K562 (cell line): ENCODE data around the gene NUP62. TPM values are rescaled to one million over a fixed set of nuclear protein-coding genes. Genes with fewer than 3 reads are reported as not detected.

Source experiments
- C11orf30 ChIP-seq: fragments of 450-650 bp; IDR thresholded peaks from 2 replicates; pipeline ENCODE4 v1.6.1; 2016; ENCODE audit warnings: low read depth, mild to moderate bottlenecking
- CBFA2T3 ChIP-seq: fragments of 450-650 bp; IDR thresholded peaks from 2 replicates; pipeline ENCODE4 v1.6.1; 2017
- CREBBP ChIP-seq: IDR thresholded peaks from one replicate; pipeline ENCODE4 v1.6.1; 2012; ENCODE audit warnings: low read depth, mild to moderate bottlenecking, control low read depth, inconsistent platforms, low read length
- EP300 ChIP-seq: IDR thresholded peaks from 2 replicates; pipeline ENCODE4 v1.6.1; 2012; ENCODE audit warnings: low read length, improper control_type of control experiment
- EZH2 ChIP-seq: IDR thresholded peaks from 2 replicates; pipeline ENCODE4 v1.6.1; 2012; ENCODE audit warnings: low read depth, mild to moderate bottlenecking, inconsistent platforms, low read length, borderline replicate concordance
- FOXP1 ChIP-seq: sonication (generic); formaldehyde crosslinking; IDR thresholded peaks from 2 replicates; pipeline ENCODE4 v1.8.0; 2022; ENCODE audit warnings: mild to moderate bottlenecking, missing genetic modification reagents
- GABPB1 ChIP-seq: sonication (generic); formaldehyde crosslinking; IDR thresholded peaks from 2 replicates; pipeline ENCODE4 v1.8.0; 2022; ENCODE audit warnings: mild to moderate bottlenecking, missing genetic modification reagents
- HDAC2 ChIP-seq: fragments of 450-650 bp; IDR thresholded peaks from 2 replicates; pipeline ENCODE4 v1.6.1; 2016; ENCODE audit warnings: mild to moderate bottlenecking
- HNRNPLL ChIP-seq: fragments of 200-400 bp; formaldehyde crosslinking; IDR thresholded peaks from 2 replicates; pipeline ENCODE4 v1.6.1; 2017; ENCODE audit warnings: low read length, low read depth, mild to moderate bottlenecking; ENCODE audit not compliant: poor library complexity, severe bottlenecking
- MCM7 ChIP-seq, 2 experiments: fragments of 450-650 bp; IDR thresholded peaks; 2 replicates each; pipeline ENCODE4 v1.6.1; 2016 to 2018
- PHF21A ChIP-seq: fragments of 450-650 bp; IDR thresholded peaks from 2 replicates; pipeline ENCODE4 v1.6.1; 2017; ENCODE audit warnings: low read depth, borderline replicate concordance
- POLR2B ChIP-seq: fragments of 450-650 bp; IDR thresholded peaks from 2 replicates; pipeline ENCODE4 v1.6.1; 2018; ENCODE audit warnings: low read depth; ENCODE audit not compliant: partially characterized antibody
- RBFOX2 ChIP-seq: fragments of 200-400 bp; formaldehyde crosslinking; IDR thresholded peaks from 2 replicates; pipeline ENCODE4 v1.6.1; 2017; ENCODE audit warnings: low read depth, mild to moderate bottlenecking, low read length, moderate library complexity
- SIX5 ChIP-seq, 2 experiments: IDR thresholded peaks; 2 replicates each; pipeline ENCODE4 v1.6.1; 2011; ENCODE audit warnings: low read length in 2 of 2, borderline replicate concordance in 1 of 2, low read depth in 1 of 2, mild to moderate bottlenecking in 1 of 2, moderate library complexity in 1 of 2; ENCODE audit not compliant: insufficient read depth in 1 of 2
- STAG1 ChIP-seq: sonication (generic); formaldehyde crosslinking; IDR thresholded peaks from 2 replicates; pipeline ENCODE4 v1.5.0; 2020; ENCODE audit warnings: missing genetic modification reagents, borderline replicate concordance
- TEAD2 ChIP-seq: fragments of 450-650 bp; IDR thresholded peaks from 2 replicates; pipeline ENCODE4 v1.6.1; 2016; ENCODE audit warnings: missing genetic modification characterization, control low read depth, missing compliant biosample characterization
- polyA plus RNA-seq, 8 experiments: library from polyadenylated mRNA; depleted of rRNA in 4 of 8; stranded (reverse) in 5 of 8; unstranded in 3 of 8; fragments of >200 nt; fragmentation: Nextera tagmentation in 2 of 8; fragmentation: Illumina TruSeq in 1 of 8; extraction: Ambion mirVana in 2 of 8; extraction: Trizol in 1 of 8; gene quantifications; 2 replicates each; pipeline versions ENCODE4 v1.2.1 to v1.2.3, GENCODE V29; 2011 to 2014; ENCODE audit warnings: inconsistent platforms in 1 of 8, missing spikeins in 1 of 8
- total RNA-seq, 7 experiments: library from RNA; depleted of rRNA in 6 of 7; stranded (reverse); fragments of >200 nt in 6 of 7; fragmentation: Illumina TruSeq in 2 of 7; extraction: Trizol in 2 of 7; gene quantifications; 2 replicates each; pipeline versions ENCODE4 v1.2.1 to v1.2.3, GENCODE V29; 2011 to 2021; ENCODE audit warnings: low replicate concordance in 1 of 7
- TF ChIP-seq, protein P1 (sequence below): fragments of 200-400 bp; formaldehyde crosslinking; IDR thresholded peaks from 2 replicates; pipeline ENCODE4 v1.6.1; 2017; ENCODE audit warnings: mild to moderate bottlenecking, low read depth, low read length, moderate library complexity
- TF ChIP-seq, protein P2 (sequence below): sonication (generic); formaldehyde crosslinking; IDR thresholded peaks from 2 replicates; pipeline ENCODE4 v1.8.0; 2023; ENCODE audit warnings: missing genetic modification reagents, mild to moderate bottlenecking, borderline replicate concordance
- TF ChIP-seq, protein P3 (sequence below): sonication (generic); formaldehyde crosslinking; IDR thresholded peaks from 2 replicates; pipeline ENCODE4 v1.5.0; 2020; ENCODE audit warnings: missing genetic modification reagents

Gene NUP62
- total and polyA plus RNA-seq, 9 of the 15 experiments (the other 6 are each of a cell fraction or from before 2014, with no cell fraction given): 16.9 to 109 (median 66.0) TPM

DNA sequence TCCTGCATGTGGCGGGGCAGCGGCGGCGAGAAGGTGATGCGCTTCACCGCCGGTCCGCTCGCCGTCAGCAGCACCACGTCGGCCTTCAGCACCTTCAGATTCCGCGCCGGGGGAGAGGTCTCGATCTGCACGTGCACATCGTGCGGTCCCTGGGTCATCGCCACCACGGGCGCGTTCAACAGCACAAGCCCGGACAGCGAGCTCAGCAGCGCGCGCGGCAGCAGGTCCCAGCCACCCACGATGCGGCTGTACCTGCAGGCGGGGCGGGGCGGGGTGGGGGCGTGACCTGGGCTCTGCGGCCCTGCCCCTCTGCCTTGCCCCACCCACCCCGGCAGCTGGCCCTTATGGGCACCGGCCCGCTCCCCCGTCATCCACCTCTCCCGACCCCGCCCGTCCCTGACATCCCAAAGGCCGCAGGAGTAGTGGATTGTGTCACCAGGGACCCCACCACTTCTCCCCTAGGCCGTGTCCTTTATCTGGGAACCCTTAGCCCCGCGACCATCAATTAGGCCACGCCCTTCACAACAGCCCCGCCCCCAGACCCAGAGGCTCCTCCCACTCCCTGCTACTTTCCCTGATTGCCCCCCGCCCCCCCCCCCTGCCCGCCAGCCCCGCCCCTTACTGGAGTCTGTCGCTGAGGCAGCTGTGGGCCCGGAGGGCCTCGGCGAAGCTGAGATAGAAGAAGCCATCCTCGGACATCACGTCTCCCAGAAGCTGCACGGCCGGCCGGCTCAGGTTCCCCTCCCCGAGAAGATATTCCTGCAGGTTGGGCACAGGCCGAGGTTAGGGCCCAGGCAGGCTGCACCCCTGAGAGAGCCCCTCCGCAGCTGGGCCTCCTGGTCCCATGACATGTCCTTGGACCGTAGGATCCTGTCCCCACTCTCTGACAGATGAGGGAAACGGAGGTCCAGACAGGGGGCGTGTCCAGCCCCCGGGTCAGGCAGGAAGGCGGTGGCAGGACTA is 38.7 kb downstream of the NUP62 start (continued):
- TF ChIP-seq FOXP1 (CRISPR knock-in tag) (0 out of 2 replicates have a peak, but pooled peaks have one; percentile 63), TEAD2 (tag) (no peak), GABPB1 (CRISPR knock-in tag) (peak; percentile 80), POLR2B (peak; percentile 4), CBFA2T3 (0 out of 2 replicates have a peak, but pooled peaks have one; percentile 1), HNRNPLL (no peak), PHF21A (no peak), EZH2 (no peak), SIX5 (IDR thresholded peaks at IDR 0.05; ENCODE audit: borderline replicate concordance in 1 of 2, insufficient read depth in 1 of 2, low read depth in 1 of 2, low read length in 2 of 2) (no peak), C11orf30 (no peak), HDAC2 (0 out of 2 replicates have a peak, but pooled peaks have one; percentile 34), STAG1 (CRISPR knock-in tag) (0 out of 2 replicates have a peak, but pooled peaks have one; percentile 5), MCM7 (IDR thresholded peaks at IDR 0.05) (no peak), RBFOX2 (no peak), EP300 (no peak), CREBBP (no peak)
- TF ChIP-seq, protein P1, sequence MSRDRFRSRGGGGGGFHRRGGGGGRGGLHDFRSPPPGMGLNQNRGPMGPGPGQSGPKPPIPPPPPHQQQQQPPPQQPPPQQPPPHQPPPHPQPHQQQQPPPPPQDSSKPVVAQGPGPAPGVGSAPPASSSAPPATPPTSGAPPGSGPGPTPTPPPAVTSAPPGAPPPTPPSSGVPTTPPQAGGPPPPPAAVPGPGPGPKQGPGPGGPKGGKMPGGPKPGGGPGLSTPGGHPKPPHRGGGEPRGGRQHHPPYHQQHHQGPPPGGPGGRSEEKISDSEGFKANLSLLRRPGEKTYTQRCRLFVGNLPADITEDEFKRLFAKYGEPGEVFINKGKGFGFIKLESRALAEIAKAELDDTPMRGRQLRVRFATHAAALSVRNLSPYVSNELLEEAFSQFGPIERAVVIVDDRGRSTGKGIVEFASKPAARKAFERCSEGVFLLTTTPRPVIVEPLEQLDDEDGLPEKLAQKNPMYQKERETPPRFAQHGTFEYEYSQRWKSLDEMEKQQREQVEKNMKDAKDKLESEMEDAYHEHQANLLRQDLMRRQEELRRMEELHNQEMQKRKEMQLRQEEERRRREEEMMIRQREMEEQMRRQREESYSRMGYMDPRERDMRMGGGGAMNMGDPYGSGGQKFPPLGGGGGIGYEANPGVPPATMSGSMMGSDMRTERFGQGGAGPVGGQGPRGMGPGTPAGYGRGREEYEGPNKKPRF: no peak
- TF ChIP-seq, protein P2, sequence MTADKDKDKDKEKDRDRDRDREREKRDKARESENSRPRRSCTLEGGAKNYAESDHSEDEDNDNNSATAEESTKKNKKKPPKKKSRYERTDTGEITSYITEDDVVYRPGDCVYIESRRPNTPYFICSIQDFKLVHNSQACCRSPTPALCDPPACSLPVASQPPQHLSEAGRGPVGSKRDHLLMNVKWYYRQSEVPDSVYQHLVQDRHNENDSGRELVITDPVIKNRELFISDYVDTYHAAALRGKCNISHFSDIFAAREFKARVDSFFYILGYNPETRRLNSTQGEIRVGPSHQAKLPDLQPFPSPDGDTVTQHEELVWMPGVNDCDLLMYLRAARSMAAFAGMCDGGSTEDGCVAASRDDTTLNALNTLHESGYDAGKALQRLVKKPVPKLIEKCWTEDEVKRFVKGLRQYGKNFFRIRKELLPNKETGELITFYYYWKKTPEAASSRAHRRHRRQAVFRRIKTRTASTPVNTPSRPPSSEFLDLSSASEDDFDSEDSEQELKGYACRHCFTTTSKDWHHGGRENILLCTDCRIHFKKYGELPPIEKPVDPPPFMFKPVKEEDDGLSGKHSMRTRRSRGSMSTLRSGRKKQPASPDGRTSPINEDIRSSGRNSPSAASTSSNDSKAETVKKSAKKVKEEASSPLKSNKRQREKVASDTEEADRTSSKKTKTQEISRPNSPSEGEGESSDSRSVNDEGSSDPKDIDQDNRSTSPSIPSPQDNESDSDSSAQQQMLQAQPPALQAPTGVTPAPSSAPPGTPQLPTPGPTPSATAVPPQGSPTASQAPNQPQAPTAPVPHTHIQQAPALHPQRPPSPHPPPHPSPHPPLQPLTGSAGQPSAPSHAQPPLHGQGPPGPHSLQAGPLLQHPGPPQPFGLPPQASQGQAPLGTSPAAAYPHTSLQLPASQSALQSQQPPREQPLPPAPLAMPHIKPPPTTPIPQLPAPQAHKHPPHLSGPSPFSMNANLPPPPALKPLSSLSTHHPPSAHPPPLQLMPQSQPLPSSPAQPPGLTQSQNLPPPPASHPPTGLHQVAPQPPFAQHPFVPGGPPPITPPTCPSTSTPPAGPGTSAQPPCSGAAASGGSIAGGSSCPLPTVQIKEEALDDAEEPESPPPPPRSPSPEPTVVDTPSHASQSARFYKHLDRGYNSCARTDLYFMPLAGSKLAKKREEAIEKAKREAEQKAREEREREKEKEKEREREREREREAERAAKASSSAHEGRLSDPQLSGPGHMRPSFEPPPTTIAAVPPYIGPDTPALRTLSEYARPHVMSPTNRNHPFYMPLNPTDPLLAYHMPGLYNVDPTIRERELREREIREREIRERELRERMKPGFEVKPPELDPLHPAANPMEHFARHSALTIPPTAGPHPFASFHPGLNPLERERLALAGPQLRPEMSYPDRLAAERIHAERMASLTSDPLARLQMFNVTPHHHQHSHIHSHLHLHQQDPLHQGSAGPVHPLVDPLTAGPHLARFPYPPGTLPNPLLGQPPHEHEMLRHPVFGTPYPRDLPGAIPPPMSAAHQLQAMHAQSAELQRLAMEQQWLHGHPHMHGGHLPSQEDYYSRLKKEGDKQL (CRISPR knock-in tag): peak; percentile 34; the same call in 1 of the 2 replicates
- TF ChIP-seq, protein P3, sequence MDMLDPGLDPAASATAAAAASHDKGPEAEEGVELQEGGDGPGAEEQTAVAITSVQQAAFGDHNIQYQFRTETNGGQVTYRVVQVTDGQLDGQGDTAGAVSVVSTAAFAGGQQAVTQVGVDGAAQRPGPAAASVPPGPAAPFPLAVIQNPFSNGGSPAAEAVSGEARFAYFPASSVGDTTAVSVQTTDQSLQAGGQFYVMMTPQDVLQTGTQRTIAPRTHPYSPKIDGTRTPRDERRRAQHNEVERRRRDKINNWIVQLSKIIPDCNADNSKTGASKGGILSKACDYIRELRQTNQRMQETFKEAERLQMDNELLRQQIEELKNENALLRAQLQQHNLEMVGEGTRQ (CRISPR knock-in tag): no peak
